Measurements from ENCODE around the gene MBP. TPM values are rescaled to one million over a fixed set of nuclear protein-coding genes. Genes with fewer than 3 reads are reported as not detected.

Gene MBP
- total RNA-seq, 1 donor from 2014 or later, result 92.7 TPM

DNA sequence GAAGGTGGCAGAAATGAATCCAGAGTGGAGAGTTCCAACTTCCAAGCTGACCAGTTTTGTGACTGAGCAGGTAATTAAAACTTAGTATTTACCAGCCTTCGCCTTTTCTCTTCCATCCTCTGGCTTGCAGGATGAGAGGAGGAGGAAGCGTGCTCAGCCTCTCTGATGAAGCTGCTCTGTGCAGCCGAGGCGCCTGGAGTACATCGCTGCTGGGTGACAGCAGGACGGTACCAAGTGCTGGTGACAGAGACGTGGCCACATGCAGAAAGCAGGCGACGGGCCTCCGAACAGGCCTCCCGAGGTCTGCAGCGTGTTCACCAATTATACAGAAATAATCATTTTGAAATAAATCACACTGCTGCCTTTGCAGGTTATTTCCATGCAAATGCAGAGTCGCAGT lies 95.0 kb downstream of the MBP start:
- Mint-ChIP-seq H3K4me3 (no peak overlapping the region), H3K27ac (no peak overlapping the region), H3K27me3 (no peaks in the 10 kb centered on the region), H3K4me1 (peaks cover 30% of the 10 kb centered on the region), H3K36me3 (ENCODE audit: low read depth) (peaks cover 43% of the 10 kb centered on the region), H3K9me3 (no peaks in the 10 kb centered on the region)
- CTCF ChIA-PET, result no interaction called here
- ATAC-seq (ENCODE audit: low read depth) (no peak), DNase-seq (no peak)
- intact Hi-C loops (cut with micrococcal nuclease), result no loop called here
- TF ChIP-seq, protein P1, sequence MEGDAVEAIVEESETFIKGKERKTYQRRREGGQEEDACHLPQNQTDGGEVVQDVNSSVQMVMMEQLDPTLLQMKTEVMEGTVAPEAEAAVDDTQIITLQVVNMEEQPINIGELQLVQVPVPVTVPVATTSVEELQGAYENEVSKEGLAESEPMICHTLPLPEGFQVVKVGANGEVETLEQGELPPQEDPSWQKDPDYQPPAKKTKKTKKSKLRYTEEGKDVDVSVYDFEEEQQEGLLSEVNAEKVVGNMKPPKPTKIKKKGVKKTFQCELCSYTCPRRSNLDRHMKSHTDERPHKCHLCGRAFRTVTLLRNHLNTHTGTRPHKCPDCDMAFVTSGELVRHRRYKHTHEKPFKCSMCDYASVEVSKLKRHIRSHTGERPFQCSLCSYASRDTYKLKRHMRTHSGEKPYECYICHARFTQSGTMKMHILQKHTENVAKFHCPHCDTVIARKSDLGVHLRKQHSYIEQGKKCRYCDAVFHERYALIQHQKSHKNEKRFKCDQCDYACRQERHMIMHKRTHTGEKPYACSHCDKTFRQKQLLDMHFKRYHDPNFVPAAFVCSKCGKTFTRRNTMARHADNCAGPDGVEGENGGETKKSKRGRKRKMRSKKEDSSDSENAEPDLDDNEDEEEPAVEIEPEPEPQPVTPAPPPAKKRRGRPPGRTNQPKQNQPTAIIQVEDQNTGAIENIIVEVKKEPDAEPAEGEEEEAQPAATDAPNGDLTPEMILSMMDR (IDR thresholded peaks at IDR 0.05), result no peak
- POLR2A ChIA-PET, result no interaction called here

DNA sequence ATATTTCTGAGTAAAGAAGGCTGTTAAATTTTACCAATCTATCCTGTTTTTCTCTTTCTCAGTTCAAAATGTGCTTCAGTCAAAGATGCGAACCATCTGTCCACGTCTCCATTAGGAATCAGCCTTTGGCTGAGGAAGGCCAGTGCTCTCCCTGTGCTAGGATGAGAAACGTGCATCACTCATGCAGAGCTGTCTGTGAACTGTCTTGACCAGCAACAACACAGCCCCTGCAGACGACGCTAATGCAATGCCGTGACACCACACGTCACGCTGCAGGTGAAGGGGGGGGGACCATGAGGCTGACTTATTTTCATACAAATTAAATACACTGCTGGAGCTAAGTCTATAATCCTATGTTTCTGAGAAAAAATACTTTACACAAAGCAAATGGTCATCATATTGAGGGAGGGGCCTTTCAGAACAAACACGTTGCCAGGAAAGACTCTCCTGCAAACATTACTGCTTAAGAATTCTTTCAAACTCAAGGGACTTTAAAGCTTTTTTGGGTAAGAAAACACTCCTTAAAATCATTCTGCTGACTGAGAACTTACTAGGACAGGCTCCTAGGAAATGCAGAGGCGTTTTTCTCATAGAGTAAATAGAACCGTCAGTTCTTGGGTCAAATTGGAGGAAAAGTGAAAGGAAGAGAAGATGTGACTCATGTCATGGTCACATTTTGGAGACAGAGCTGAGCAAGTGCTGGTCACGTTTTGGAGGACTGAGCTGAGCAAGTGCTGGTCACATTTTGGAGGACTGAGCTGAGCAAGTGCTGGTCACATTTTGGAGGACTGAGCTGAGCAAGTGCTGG lies 97.0 kb downstream of the MBP start:
- TF ChIP-seq, protein P1 (IDR thresholded peaks at IDR 0.05), result no peak
- ATAC-seq (ENCODE audit: low read depth) (no peak), DNase-seq (no peak)
- Mint-ChIP-seq H3K27me3 (no peaks in the 10 kb centered on the region), H3K36me3 (ENCODE audit: low read depth) (peaks cover 49% of the 10 kb centered on the region), H3K4me3 (no peak overlapping the region), H3K27ac (no peak overlapping the region), H3K4me1 (peaks cover 40% of the 10 kb centered on the region), H3K9me3 (no peaks in the 10 kb centered on the region)
- ChIA-PET POLR2A (no interaction called here), CTCF (no interaction called here)
- intact Hi-C loops (cut with micrococcal nuclease), result no loop called here

DNA sequence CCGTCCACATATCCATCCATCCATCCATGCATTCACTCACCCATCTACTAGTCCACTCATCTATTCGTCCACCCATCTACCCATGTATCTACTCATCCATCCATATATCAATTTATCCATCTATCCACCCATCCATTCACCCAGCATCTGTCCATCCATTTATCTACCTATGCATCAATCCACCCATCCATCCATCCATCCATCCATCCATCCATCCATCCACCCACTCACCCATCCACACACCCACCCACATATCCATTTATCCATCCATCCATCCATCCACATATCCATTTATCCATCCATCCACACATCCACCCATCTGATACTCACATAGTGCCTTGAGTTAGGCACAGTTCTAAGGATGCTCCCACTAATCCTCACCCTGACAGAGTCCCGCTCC lies 99.0 kb downstream of the MBP start:
- intact Hi-C loops (cut with micrococcal nuclease), result no loop called here
- H3K4me3 Mint-ChIP-seq, result no peak overlapping the region
- POLR2A ChIA-PET, result no interaction called here
- TF ChIP-seq, protein P1 (IDR thresholded peaks at IDR 0.05), result no peak
- no peak for ATAC-seq (ENCODE audit: low read depth)
- peaks cover 52% of the 10 kb centered on the region for H3K36me3 Mint-ChIP-seq (ENCODE audit: low read depth)
- H3K9me3 Mint-ChIP-seq, result no peaks in the 10 kb centered on the region
- peaks cover 26% of the 10 kb centered on the region for H3K4me1 Mint-ChIP-seq
- CTCF ChIA-PET, result no interaction called here
- DNase-seq, result no peak
- no peaks in the 10 kb centered on the region for H3K27me3 Mint-ChIP-seq
- no peak overlapping the region for H3K27ac Mint-ChIP-seq

DNA sequence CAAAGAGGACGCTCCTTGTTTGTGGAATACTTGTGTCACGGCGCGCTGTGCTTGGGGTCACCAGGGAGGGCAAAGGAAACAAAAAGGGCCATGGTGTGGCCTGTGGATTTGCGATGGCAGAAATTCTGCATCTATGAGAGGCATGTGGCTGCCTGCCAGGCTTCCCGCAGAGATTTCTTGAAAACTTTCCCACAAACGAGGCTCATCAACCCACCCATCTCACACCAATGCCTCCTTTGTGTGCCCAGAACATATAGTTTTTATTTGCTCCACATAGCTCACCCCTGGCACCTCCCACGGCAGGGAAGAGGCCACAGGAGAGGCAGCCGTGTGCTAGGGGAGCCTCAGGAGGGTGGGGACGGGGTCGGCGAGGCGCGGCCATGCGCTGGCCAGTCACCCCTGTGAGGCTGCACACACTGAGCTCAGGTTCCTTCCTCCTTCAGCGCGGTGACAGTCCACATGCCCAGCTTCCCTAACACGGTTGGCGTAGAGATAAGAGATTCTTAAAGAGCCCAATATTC lies 100.3 kb downstream of the MBP start:
- peak overlapping the region; percentile 15 for H3K4me3 Mint-ChIP-seq
- intact Hi-C loops (cut with micrococcal nuclease), result no loop called here
- peak; percentile 47 for ATAC-seq (ENCODE audit: low read depth)
- peaks cover 46% of the 10 kb centered on the region for H3K36me3 Mint-ChIP-seq (ENCODE audit: low read depth)
- ChIA-PET CTCF (interaction anchor here (1.1 to 1.2 kb wide), 2 partner anchors 28 to 32 kb away, joined by 3 to 5 read pairs; no protein-coding TSS in a partner anchor), POLR2A (interaction anchor here (0.6 to 1.4 kb wide), 2 partner anchors 20 to 124 kb away, joined by 3 to 5 read pairs; no protein-coding TSS in a partner anchor)
- peak overlapping the region; percentile 50 for H3K27ac Mint-ChIP-seq
- peaks cover 26% of the 10 kb centered on the region for H3K4me1 Mint-ChIP-seq
- TF ChIP-seq, protein P1 (IDR thresholded peaks at IDR 0.05), result no peak
- DNase-seq, result no peak
- H3K27me3 Mint-ChIP-seq, result no peaks in the 10 kb centered on the region
- H3K9me3 Mint-ChIP-seq, result no peaks in the 10 kb centered on the region

DNA sequence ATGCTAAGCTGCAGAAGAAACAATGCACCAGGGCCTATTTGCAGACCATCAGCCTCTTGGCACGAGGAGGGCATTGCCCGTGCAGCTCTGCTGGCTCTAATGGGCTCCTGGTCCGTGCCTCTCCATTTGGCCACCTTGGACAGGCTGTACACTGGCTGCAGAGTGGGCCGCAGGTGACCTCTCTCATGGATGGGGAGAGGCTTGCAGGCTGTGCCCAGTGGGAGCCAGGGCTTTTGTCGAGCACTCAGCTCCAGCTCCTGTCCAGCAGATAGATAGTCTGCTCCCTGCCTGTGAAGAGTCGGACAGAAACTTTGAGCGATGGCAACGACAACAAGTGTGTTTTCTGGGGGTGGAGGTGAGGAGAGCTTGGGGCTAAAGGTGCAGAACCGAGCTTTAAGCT lies 100.9 kb downstream of the MBP start:
- H3K27me3 Mint-ChIP-seq, result no peaks in the 10 kb centered on the region
- peaks cover 26% of the 10 kb centered on the region for H3K4me1 Mint-ChIP-seq
- intact Hi-C loops (cut with micrococcal nuclease), result no loop called here
- no peaks in the 10 kb centered on the region for H3K9me3 Mint-ChIP-seq
- ATAC-seq (ENCODE audit: low read depth) (no peak), DNase-seq (no peak)
- ChIA-PET POLR2A (interaction anchor here (1.4 kb wide), 1 partner anchor 21 kb away, joined by 5 read pairs; no protein-coding TSS in a partner anchor), CTCF (interaction anchor here (1.1 to 1.2 kb wide), 2 partner anchors 27 to 31 kb away, joined by 3 to 5 read pairs; no protein-coding TSS in a partner anchor)
- TF ChIP-seq, protein P1 (IDR thresholded peaks at IDR 0.05), result no peak
- peaks cover 47% of the 10 kb centered on the region for H3K36me3 Mint-ChIP-seq (ENCODE audit: low read depth)
- H3K4me3 Mint-ChIP-seq, result no peak overlapping the region
- H3K27ac Mint-ChIP-seq, result no peak overlapping the region
